HG02870 (cell line): Measurements from ENCODE around the gene OASL.

Experiments
- ATAC-seq: cut with Tn5 transposase; IDR thresholded peaks from one replicate; pipeline ENCODE4 v1.9.1; 2021; ENCODE audit warnings: mild to moderate bottlenecking, moderate library complexity; ENCODE audit not compliant: unreplicated experiment

OASL gene

DNA sequence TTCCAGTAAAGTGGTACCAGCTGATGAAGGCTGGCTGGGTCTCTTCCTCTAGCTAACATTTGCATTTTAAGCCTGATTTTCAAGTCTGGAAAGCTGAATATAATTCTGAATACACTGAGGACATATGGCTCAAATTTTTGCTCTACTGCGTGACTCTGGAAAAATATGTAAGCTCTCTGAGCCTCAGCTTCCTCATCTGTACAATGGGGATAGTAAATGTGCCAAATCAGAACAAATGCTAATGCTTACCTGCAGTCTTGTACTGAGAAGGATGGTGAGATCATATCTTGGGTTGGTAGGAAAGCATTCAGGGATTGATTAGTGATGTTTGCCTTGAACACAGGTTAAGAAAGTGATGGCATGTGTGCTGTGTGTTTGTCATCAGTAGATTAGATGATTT lies 46.1 kb downstream of the OASL start:
- ATAC-seq: no peak

DNA sequence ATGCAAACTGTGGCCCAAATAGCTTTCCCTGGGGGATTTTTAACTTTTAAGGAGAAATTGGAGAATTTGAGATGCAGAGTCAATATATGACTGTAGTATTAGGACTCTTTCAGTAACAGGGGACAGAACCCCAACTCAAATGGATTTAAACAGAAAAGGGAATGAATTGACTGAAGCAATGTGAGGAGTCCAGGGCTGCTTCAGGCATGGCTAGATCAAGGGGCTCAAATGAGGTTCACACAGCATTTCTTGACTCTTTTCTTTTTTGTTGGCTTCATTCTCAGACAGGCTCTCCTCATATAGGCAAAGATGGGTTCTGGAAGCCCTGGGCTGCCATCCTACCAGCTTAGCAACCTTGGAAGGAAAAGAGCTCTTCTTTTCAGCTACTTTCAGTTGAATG lies 47.1 kb downstream of the OASL start:
- no peak for ATAC-seq

DNA sequence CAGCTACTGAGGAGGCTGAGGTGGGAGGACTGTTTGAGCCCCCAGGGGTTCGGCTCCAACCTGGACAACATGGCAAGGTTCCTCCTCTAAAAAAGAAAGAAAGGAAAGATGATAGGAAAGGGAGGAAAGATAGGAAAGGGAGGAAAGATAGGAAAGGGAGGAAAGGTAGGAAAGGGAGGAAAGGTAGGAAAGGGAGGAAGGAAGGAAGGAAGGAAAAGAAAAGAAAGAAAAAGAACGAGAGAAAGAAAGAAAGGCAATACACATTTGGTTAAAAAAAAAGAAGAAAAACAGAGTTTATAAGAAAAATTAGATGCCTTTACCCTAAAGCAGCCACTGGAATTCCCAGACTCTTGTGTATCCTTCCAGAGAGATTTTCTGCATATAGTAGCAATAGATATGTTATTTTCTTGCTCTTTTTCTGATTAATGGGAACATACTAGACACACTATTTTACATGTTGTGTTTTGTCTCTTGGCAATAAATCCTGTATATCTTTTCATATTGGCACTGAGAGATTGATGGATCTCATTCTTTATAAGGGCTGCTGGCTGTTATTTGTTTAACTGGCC lies 48.5 kb downstream of the OASL start:
- ATAC-seq: no peak

DNA sequence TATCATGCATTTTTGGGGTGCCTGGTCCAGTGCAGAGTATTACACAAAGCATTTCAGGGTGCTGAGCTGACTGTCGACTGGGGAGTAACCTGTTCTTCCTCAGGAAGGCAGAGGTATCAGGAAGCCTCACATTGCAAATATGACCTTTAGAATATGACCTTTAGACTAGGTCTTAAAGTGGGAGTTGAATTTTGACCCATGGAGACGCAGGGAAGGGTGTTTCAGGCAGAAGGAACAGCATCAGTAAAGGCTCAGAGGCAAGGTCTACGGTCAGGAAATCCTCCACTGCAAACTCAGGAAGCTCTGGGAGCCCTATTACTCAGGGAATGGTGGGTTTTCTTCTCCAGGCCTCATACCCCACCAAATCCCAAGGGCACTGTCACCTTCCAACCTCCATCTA lies 49.4 kb downstream of the OASL start:
- ATAC-seq: no peak

DNA sequence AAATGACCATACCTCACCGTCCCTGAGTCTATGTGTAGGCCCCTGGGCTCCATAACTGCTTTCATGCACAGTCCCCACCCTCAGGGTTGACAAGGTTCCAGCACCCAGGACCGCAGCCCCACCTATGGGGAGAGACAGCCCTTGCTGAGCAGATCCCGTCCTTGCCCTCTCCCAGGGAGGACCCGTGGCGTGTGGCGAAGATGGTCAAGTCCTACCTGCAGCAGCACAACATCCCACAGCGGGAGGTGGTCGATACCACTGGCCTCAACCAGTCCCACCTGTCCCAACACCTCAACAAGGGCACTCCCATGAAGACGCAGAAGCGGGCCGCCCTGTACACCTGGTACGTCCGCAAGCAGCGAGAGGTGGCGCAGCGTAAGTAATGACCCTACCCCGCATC lies 50.4 kb downstream of the OASL start:
- ATAC-seq: no peak

DNA sequence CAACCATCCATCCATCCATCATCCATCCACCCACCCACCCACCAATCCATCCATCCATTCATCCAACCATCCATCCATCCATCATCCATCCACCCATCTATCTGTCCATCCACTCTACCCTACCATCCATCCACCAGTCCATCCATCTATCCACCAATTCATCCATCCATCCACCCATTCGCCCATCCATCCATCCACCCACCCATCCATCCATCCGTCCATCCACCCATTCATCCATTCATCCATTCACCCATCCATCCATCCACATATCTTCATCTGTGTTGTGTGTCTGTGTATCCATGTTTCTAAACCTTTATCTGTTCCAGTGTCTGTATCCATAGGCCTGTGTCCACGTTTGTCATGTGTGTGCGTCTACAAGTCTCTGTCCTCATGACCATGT lies 50.8 kb downstream of the OASL start:
- no peak for ATAC-seq

DNA sequence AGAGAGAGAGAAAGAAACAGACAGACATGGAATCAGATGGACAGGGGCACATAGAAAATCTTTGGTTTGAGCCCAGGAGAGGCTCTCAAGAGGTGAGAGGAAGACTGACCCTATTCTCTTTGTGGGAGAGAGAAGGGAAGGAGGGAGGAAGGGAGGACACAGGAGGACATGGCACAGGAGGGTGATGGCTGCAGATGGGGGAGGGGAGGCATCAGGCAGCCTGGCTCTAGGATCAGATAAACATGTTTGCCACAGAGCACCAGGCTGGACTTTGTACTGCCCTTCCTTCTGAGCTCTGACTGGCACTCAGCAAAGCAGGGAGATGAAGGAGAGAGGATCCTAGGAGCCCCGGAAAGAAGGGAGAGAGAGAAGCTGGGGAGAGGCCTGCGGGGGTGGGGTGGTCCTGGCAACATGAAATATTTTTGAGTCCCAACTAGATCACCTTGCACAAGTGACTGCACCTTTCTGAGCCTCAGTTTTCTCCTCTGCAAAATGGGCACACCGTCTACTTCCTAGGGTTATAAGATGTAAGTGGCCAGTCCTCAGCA lies 54.6 kb downstream of the OASL start:
- no peak for ATAC-seq

DNA sequence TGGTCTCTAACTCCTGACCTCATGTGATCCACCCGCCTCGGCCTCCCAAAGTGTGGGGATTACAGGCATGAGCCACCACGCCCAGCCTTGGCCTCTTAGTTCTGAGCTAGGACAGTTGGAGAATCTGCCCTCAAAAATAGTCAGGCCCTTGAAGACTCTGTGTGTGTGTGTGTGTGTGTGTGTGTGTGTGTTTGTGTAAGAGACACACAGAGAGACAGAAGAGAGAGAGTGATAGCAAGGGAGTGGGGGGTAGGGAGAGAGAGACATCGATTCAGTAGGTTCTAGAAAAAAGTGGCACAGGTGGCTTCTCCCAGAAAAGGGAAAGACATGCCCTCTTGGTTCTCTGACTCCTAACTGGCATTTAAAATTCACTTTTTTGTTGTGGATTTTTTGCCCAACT lies 55.3 kb downstream of the OASL start:
- no peak for ATAC-seq

DNA sequence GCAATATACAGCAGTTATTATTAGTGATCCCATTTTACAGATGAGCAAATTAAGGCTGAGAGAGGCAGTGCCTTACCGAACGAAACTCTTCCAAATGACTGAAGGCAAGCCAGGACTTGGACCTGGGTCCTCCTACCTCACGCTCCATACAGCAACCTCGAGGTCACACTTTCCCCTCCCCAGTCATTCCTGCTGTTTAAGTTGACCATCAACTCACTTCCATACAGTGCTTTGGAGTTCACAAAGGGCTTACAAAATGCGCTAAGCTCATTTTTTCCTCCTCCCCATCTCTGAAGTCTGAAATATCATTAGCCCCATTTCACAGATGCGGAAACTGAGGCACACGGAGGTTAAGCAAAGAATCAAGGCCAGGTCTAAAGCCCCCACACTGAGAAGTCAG lies 56.4 kb downstream of the OASL start:
- ATAC-seq: no peak

DNA sequence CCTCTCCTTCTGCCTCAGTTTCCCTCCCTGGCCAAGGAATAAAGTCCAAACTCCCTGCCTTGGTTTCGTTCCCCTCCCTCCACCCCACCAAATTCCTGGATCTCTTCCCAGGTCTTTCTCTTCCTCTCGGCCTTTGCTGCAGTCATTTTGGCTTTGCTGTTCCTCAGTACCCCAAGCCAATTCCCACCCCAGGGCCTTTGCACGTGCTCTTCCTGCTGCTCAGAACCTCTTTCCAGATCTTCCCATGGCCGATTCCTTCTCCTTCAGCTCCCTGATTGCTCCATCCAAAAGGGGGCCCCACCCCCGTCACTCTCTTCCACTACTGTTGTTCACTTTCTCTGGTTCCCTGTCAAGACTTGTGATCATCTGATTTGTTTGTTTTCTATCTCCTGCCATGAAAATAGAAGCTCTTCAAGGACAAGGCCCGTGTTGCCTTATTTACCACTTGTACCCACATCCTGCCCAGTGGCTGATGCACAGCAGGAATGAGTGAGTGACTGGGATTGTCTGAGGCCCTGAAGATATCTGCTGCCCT lies 57.6 kb downstream of the OASL start:
- no peak for ATAC-seq

DNA sequence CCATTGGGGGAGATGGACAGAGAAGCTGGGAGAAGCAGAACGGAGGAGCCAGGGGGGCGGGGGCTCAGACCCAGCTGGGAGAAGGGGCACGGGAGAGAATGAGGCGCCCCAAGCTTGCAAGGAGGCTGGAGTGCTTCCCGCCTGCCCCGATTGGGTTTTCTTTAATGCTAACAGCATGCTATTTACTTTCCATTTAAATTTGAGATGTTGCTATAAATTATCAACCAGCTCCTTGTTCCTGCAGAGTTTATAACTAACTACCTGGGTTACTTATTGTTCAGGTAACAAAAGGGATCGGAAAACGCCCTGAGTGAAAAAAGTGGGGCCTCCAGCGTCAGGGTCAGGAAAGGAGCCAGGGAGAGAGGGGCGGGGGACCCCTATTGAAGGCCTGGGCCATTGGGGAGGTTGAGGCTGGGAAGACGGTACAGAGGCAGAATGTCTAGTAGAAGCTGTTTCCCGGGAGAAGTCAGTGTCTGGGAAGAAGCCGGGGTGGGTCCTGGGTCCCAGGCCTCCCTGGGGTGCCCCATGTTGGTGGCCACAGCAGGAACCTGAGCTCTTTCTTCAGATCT lies 58.2 kb downstream of the OASL start:
- no peak for ATAC-seq

DNA sequence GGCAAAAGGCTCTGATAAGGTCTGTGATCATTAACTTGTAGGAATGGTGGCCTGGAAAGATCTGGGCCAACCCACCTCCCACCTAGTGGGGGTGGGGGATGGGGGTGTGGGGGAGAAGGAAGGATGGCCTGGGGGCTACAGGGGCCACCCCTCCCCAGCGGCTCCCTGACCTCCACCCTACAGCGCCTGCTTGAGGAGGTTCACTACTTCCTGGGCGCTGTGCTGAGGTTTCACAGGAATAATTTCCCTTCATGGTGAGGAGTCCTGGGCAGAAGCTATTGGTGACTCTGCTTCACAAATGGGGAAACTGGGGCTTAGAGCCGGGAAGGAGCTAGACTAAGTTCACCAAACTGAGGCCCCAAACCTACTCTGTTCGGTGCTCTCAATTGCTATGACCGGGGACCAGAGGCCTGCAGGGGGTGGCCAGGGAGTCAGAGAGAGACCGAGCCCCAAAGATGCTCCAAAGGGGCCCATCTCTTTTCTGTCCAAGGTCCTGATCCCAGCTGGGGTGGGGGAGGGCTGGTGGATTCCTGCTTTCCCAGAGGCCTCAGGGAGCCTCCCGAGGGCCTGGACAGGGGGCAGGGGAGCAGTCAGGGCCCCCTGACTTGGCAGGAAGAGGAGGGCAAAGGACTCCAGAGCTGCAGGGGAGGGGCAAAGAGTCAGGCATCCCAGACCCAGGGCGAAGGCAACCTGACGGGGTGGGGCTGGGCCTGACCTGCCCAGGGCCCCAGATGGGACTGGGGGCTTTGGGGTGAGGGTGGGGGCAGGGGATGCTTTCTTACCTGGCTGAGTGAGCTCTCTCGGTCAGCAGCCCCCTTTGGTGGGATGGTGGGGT lies 59.0 kb downstream of the OASL start:
- no peak for ATAC-seq

DNA sequence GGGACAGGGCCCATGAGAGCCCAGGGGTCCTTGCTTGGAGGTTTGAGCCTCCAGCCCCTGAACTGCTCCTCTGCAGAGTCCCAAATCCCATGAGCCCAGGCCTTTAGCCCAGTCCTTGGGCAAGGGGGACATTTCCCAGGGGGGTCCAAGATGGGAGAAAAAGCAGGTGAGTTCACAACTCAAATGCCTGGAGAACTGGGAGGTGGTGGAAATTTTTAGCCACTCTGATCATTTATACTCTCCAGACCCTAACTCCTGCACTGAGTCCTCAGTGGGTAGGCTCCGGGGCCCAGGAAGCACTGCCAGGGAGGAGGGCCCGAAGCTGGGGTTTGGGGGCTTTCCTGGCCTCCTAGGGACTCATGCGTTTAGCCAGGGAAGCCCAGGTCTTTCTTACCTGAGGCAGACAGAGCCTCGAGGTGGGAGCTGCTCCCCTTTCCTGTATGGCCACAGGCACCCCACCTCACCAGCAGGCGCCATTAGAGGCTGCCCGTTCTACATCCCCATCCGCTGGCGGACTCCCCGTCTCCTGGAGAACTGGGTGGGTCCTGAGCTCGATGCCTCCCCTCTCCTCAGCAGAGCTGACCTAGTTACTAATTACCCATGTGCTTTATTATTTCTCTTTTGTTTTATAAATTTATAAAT lies 59.7 kb downstream of the OASL start:
- no peak for ATAC-seq

DNA sequence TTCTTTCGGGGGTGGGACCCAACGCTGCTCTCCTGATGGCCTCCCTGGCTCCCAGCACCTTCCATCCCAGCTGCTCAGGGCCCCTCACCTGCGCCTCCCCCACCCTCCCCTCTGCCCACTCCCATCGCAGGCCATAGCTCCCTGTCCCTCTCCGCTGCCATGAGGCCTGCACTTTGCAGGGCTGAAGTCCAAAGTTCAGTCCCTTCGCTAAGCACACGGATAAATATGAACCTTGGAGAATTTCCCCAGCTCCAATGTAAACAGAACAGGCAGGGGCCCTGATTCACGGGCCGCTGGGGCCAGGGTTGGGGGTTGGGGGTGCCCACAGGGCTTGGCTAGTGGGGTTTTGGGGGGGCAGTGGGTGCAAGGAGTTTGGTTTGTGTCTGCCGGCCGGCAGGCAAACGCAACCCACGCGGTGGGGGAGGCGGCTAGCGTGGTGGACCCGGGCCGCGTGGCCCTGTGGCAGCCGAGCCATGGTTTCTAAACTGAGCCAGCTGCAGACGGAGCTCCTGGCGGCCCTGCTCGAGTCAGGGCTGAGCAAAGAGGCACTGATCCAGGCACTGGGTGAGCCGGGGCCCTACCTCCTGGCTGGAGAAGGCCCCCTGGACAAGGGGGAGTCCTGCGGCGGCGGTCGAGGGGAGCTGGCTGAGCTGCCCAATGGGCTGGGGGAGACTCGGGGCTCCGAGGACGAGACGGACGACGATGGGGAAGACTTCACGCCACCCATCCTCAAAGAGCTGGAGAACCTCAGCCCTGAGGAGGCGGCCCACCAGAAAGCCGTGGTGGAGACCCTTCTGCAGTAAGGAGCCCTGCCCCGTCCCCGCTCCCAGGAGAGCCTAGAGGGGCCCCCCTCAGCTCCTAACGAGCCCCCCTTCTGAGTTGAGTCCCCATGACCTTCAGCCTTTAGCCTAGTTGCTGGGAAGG lies 60.5 kb downstream of the OASL start, which contains the start of gene HNF1A:
TSS of gene HNF1A (plus strand) at position 248 of the 924 bp plus-strand sequence. CDS start at position 474, 226 bp downstream.
- no peak for ATAC-seq

DNA sequence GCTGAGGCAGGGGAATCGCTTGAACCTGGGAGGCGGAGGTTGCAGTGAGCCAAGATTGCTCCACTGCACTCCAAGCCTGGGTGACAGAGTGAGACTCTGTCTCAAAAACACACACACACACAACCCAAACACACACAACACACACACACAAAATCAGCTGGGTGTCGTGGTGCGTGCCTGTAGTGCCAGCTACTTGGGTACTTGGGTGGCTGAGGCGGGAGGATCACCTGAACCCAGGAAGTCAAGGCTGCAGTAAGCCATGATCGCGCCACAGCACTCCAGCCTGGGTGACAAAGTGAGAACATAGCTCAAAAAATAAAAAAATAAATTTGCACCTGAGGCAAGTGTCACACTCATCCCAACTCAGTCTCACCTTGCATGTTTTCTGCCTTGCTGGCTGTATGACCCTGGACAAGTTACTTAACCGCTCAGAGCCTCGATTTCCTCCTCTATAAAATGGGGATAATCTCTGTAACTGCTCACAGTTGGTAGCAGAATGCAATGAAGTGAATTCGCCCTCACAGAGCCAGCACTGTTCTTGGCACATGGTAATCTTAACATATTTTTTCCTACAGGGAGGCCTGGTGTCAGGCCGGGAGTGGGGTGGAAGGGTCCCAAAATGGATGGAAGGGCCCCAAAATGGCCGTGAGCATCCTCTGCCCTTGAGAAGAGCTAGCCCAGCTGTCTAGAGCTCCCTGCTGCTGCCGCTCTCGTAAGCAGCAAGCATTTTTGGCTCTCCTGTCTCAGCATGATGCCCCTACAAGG lies 61.3 kb downstream of the OASL start:
- no peak for ATAC-seq

DNA sequence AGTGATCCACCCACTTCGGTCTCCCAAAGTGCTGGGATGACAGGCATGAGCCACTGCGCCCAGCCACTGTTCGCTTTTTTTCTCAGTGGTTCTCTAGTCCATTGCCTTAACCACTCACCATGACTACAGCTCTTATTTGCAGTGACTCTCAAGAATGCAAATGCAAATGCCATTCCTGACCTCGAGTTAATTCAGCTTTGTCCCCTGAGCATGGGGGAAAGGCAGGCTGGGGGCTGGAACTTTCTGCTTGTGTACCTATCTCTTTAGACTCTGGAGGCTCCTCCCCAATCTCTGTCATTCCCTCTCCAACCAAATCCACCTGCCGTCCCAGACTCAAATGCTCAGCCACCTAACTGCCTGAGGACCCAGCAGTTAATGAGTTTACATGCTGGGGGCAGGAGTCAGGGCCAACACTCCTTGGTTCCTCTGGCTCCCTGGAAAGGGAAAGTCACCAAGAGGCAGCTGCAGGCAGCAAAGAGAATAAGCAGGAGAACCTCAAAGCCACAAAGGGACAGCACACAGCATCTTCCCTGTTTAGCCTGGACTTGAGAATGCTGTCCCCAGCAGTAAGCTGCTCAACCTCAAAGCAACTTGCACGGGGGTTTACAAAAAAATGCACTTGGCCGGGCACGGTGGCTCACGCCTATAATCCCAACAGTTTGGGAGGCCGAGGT lies 66.0 kb downstream of the OASL start:
- no peak for ATAC-seq

DNA sequence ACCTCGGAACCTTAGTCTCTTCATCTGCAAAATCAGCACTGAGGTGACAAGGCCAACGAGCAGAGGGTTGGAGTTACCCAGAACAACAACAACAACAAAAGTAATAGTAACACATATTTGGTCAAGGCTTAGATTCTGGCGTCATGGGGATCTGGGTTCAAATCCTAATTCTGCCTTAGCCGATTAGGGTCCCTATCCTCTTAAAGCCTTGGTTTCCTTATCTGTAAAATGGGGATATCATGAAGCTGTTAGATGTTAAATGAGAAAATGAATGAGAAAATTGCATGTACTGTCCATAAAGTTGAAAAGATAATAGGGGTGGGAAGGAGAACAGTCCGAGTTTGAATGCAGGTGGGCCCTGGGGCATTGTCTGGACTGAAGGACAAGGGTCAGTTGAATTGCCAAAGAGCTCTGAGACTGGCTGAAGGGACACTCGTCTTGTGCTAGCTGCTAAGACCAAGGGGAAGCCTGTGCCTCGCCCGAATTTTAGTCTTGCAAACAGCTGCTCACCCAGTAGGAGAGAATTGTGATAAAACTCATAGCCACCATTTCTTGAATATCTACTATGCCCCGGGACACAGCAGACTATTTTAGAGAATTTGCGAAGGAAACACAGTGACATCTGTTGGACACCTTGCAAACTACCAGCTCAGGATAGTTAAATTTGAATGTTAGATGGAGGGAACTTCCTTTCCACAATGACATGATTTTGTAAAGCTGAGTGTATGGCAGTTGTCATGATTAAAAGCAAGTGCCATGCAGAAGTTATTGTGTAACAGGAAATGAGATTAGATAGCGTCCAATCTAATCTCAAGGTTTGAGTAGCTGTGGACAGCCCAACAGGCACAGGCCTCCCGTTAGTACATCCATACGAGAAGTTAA lies 67.5 kb downstream of the OASL start:
- ATAC-seq: no peak

DNA sequence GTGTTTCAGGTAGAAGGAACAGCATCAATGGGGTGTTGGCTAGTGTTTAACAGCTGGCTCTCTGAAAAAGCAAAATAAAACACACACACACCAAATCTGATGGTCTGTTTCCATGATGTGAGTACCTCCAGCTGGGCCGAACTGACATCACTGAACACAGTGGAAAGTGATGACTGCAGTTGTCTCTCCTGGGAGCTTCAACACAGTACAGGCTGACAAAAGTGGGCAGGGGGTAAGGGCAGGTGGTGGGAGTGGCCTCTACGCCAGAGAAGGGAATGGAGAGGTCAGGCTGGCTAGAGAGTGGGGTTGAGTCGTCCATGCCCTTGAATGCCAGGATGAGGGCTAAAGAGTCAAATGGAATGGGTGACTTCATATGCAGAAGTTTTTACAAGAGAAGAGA lies 68.7 kb downstream of the OASL start:
- no peak for ATAC-seq
